Renal pelvis (tissue), 4 donors: ENCODE measurements around the gene VPS18. TPM values are rescaled to one million over a fixed set of nuclear protein-coding genes. Genes with fewer than 3 reads are reported as not detected.

Experiments
- DNase-seq: peaks from one replicate; pipeline ENCODE4 v3.0.0-alpha.2; 2013
- polyA plus RNA-seq, 3 donors: library from polyadenylated mRNA; unstranded; fragments of 120-200 nt; gene quantifications; one replicate each; pipeline ENCODE4 v1.2.1, GENCODE V29; 2013; ENCODE audit not compliant: insufficient read length in 3 of 3

The VPS18 gene
- polyA plus RNA-seq, 3 donors, result 18.4 to 20.5 (median 20.2) TPM

- DNase-seq, result no peak
Measured at GRCh38 chr15:40932649-40933516, 38.6 kb downstream of the VPS18 start.

- DNase-seq, result no peak
Measured at GRCh38 chr15:40933517-40933902, 39.3 kb downstream of the VPS18 start.

GRCh38 chr15:40934457-40934856 is 40.2 kb downstream of the VPS18 start:
- no peak for DNase-seq

GRCh38 chr15:40936234-40936708 is 42.0 kb downstream of the VPS18 start:
- no peak for DNase-seq

GRCh38 chr15:40936709-40937666 is 42.7 kb downstream of the VPS18 start:
- DNase-seq, result no peak

- DNase-seq, result no peak
Measured at GRCh38 chr15:40937762-40938535, 43.7 kb downstream of the VPS18 start.

GRCh38 chr15:40938536-40938870 is 44.3 kb downstream of the VPS18 start:
- no peak for DNase-seq

GRCh38 chr15:40940296-40940801 is 46.1 kb downstream of the VPS18 start:
- DNase-seq, result no peak

- no peak for DNase-seq
Measured at GRCh38 chr15:40941068-40941527, 46.8 kb downstream of the VPS18 start.

- DNase-seq, result peak; percentile 84
Measured at GRCh38 chr15:40941528-40942336, 47.5 kb downstream of the VPS18 start.

- no peak for DNase-seq
Measured at GRCh38 chr15:40942337-40942854, 48.1 kb downstream of the VPS18 start.

GRCh38 chr15:40942878-40943277 is 48.6 kb downstream of the VPS18 start:
- no peak for DNase-seq

- no peak for DNase-seq
Measured at GRCh38 chr15:40943764-40944365, 49.6 kb downstream of the VPS18 start.

- no peak for DNase-seq
Measured at GRCh38 chr15:40944510-40945296, 50.5 kb downstream of the VPS18 start.

GRCh38 chr15:40948706-40949473 is 54.6 kb downstream of the VPS18 start:
- no peak for DNase-seq

GRCh38 chr15:40949756-40950207 is 55.5 kb downstream of the VPS18 start:
- DNase-seq, result no peak

- no peak for DNase-seq
Measured at GRCh38 chr15:40951764-40952163, 57.5 kb downstream of the VPS18 start.

GRCh38 chr15:40952301-40952900 is 58.2 kb downstream of the VPS18 start:
- DNase-seq, result no peak
